GM06990 (cell line): ENCODE data around the gene DIP2B.

ENCODE experiments used
- DNase-seq: peaks from one replicate; pipeline ENCODE4 v3.0.0-alpha.2; 2011; ENCODE audit not compliant: insufficient read length; ENCODE audit errors: extremely low read depth
- H3K27me3 ChIP-seq: replicated peaks from 2 replicates; pipeline ENCODE4 v1.6.0; 2011; ENCODE audit warnings: low read length; ENCODE audit not compliant: control insufficient read depth, insufficient read depth
- H3K36me3 ChIP-seq: 2 replicates; pipeline ENCODE4 v1.5.1; 2011; ENCODE audit warnings: low read length; ENCODE audit not compliant: control insufficient read depth, insufficient read depth
- H3K4me3 ChIP-seq: replicated peaks from 2 replicates; pipeline ENCODE4 v1.5.1; 2011; ENCODE audit warnings: low read depth, mild to moderate bottlenecking, control low read depth, low read length
- TF ChIP-seq, protein P1 (sequence below): IDR thresholded peaks from 2 replicates; pipeline ENCODE4 v1.5.1; 2011; ENCODE audit warnings: low read length, control low read depth, mild to moderate bottlenecking, inconsistent platforms; ENCODE audit not compliant: insufficient read depth, poor library complexity, severe bottlenecking

DIP2B gene, protein sequence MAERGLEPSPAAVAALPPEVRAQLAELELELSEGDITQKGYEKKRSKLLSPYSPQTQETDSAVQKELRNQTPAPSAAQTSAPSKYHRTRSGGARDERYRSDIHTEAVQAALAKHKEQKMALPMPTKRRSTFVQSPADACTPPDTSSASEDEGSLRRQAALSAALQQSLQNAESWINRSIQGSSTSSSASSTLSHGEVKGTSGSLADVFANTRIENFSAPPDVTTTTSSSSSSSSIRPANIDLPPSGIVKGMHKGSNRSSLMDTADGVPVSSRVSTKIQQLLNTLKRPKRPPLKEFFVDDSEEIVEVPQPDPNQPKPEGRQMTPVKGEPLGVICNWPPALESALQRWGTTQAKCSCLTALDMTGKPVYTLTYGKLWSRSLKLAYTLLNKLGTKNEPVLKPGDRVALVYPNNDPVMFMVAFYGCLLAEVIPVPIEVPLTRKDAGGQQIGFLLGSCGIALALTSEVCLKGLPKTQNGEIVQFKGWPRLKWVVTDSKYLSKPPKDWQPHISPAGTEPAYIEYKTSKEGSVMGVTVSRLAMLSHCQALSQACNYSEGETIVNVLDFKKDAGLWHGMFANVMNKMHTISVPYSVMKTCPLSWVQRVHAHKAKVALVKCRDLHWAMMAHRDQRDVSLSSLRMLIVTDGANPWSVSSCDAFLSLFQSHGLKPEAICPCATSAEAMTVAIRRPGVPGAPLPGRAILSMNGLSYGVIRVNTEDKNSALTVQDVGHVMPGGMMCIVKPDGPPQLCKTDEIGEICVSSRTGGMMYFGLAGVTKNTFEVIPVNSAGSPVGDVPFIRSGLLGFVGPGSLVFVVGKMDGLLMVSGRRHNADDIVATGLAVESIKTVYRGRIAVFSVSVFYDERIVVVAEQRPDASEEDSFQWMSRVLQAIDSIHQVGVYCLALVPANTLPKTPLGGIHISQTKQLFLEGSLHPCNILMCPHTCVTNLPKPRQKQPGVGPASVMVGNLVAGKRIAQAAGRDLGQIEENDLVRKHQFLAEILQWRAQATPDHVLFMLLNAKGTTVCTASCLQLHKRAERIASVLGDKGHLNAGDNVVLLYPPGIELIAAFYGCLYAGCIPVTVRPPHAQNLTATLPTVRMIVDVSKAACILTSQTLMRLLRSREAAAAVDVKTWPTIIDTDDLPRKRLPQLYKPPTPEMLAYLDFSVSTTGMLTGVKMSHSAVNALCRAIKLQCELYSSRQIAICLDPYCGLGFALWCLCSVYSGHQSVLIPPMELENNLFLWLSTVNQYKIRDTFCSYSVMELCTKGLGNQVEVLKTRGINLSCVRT (N-terminal part only)

DNA sequence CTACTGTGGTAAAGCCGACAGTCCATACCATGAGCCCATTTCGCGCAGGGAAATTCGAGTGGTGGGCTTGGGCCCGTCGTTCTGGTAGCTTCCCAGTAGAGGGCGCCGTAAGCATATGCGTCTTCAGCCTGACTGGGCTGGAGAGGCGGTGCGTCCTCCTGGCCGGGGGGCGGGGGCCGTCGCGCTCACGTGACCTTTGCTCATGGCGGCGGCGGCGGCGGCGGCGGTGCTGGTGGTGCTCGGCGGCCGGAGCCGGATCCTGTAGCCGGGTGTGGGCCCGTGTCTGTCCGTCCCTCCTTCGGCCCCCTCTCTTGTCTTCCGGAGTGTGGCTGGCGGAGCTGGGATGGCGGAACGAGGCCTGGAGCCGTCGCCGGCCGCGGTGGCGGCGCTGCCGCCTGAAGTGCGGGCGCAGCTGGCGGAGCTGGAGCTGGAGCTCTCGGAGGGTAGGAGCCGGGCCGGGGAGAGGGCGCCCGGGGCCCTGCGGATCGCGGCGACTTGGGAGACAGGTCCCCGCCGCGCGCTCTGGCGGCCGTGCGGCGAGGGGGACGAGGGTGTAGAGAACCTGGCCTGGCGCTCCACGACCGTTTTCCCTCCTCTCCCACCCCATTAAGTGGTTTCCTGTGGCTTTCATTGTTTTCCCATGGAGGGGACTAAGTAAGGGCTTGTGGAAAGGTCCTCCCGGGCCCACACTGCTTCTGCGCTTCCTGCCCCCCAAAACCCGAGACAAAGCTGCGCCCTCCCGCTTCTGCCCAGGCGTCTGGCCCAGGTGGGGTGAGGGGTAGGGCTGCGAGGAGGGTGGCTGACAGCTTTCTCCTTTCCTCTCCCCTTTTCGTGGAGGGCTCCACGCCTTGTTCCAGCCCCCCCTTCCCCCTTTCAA lies at the start of gene DIP2B:
DIP2B (plus strand) TSS at position 188 of the 877 bp plus-strand sequence; CDS start at position 344, 156 bp downstream.
- Histone ChIP-seq H3K4me3 (peak within 1 kb of the TSS; percentile 97), H3K36me3 (no peaks in the 10 kb centered on the region), H3K27me3 (no peaks in the 10 kb centered on the region)
- TF ChIP-seq, protein P1, sequence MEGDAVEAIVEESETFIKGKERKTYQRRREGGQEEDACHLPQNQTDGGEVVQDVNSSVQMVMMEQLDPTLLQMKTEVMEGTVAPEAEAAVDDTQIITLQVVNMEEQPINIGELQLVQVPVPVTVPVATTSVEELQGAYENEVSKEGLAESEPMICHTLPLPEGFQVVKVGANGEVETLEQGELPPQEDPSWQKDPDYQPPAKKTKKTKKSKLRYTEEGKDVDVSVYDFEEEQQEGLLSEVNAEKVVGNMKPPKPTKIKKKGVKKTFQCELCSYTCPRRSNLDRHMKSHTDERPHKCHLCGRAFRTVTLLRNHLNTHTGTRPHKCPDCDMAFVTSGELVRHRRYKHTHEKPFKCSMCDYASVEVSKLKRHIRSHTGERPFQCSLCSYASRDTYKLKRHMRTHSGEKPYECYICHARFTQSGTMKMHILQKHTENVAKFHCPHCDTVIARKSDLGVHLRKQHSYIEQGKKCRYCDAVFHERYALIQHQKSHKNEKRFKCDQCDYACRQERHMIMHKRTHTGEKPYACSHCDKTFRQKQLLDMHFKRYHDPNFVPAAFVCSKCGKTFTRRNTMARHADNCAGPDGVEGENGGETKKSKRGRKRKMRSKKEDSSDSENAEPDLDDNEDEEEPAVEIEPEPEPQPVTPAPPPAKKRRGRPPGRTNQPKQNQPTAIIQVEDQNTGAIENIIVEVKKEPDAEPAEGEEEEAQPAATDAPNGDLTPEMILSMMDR, result peak; percentile 86
- peak; percentile 88 for DNase-seq

DNA sequence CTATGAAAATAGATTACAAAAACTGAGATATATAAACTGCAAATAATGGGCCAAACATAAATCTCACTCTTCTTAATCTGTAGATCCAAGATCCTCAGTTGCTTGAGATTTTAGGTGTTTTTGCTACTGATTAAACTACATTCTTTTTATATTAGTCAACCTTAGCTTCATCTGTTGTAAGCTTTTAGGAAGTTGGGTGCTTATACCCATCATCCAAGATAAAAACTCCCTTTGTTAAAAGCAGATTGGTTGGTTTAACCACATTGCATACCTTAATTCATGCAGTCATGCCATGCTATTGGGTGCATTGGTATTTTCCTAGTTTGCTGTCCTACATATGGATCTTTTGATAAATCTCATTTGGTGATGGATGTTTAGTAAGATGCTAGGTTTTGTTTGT lies 46.2 kb upstream of the DIP2B start:
- Histone ChIP-seq H3K27me3 (no peaks in the 10 kb centered on the region), H3K4me3 (no peak overlapping the region), H3K36me3 (peaks cover 9% of the 10 kb centered on the region)
- TF ChIP-seq, protein P1, result no peak
- DNase-seq, result no peak

DNA sequence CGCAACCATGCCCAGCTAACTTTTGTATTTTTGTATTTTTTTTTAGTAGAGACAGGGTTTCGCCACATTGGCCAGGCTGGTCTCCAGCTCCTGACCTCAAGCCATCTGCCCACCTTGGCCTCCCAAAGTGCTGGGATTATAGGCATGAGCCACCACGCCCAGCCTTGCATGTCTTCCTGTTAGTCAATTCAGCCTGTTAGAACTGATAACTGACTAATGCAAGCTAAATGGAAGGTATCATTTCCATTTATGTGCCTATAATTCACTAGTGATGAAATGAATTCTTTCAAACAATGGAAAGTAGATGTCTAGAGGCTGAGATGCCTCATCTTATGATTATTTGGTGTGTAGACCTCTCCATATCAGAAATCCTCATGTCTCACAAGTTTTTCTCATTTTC lies 37.3 kb upstream of the DIP2B start:
- H3K36me3 ChIP-seq, result peaks cover 6% of the 10 kb centered on the region
- no peaks in the 10 kb centered on the region for H3K27me3 ChIP-seq
- TF ChIP-seq, protein P1, result no peak
- DNase-seq, result no peak
- H3K4me3 ChIP-seq, result no peak overlapping the region

DNA sequence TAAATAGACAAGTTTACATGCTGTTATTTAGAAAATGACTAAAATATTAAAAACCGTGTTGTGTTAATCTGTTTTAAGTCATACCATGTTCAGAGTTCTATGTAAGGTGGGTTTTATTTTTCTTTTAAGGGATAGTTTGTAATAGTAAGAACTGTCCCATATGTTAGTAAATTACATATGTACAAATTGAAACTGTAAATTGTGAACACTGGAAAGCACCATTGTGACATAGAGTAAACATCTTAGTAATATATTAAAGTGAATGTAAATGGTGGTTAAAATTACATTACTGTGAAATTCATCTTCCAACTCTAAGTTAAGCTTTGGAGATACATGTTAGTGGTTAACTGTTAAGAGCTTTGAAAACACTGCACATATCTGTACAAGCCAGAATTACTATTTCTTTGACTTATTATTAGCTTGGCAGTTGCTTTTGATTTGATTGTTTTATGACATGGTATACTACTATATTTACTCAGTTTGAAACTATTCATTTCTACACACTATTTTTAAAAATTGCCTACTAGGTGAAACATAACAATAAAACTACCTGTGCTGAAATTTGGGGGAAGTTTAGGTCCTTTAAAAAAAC lies 27.4 kb upstream of the DIP2B start:
- Histone ChIP-seq H3K36me3 (peaks cover 4% of the 10 kb centered on the region), H3K4me3 (no peak overlapping the region), H3K27me3 (no peaks in the 10 kb centered on the region)
- no peak for DNase-seq
- TF ChIP-seq, protein P1, result no peak
